Activated T-cell treated with anti-CD3 and anti-CD28 coated beads for 1 hour (primary cell): ENCODE results near the gene GNAO1.

ENCODE experiments used
- DNase-seq: peaks from one replicate; pipeline ENCODE4 v3.0.0-alpha.2; 2020; ENCODE audit warnings: low read depth

GNAO1 gene

GRCh38 chr16:56289862-56290261 lies 98.6 kb downstream of the GNAO1 start:
- no peak for DNase-seq

- DNase-seq = no peak
Measured at GRCh38 chr16:56294014-56294413, 102.7 kb downstream of the GNAO1 start.

GRCh38 chr16:56294579-56294978 lies 103.3 kb downstream of the GNAO1 start:
- no peak for DNase-seq

GRCh38 chr16:56295059-56295665 lies 103.9 kb downstream of the GNAO1 start:
- DNase-seq = no peak

GRCh38 chr16:56295739-56296527 lies 104.6 kb downstream of the GNAO1 start:
- no peak for DNase-seq

DNA sequence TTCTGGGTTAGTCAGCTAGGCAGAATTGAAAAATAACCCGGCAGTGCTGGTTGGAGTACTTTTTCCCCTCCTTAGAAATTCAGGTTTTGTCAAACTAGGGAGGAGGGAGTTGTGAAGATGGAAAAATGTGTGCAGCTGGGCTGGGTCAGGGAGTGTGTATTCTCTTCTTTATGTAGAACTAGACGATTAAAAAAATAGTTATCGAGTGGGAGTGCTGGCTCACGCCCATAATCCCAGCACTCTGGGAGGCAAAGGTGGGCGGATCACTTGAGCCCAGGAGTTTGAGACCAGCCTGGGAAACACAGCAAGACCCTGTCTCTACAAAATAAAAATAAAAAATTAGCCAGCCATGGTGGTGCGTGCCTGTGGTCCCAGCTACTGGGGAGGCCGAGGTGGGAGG lies 106.4 kb downstream of the GNAO1 start:
- DNase-seq = no peak

GRCh38 chr16:56298116-56298515 lies 106.8 kb downstream of the GNAO1 start:
- no peak for DNase-seq

DNA sequence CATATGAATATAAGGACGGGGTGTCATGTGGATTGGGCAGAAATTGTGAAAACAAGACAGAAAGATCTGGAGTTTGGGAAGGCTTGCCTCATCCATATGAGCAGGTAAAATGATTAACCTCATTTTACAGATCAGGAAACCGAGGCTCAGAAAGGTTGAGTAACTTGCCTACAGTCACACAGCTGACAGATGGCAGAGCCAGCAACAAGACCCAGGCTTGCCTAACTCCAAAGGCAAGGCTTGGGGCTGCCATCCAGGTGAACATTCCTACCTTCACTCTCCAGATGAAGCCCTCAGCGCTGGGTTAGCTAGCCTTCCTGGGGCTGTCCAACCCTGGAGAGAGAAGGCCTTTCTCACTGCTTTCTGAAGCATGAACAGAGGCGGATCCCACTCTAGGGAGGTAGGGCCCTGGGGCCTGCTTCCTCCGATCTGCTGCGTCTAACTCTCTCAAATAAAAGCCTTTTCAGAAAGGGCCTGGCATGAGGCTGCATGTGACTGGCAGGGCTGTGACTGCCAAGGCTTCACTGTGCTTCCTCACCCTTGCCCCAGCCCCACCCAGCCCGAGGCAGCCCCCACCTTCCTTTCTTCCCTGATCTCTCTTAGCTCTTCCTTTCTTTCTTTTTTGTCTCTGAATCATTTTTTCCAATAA lies 107.8 kb downstream of the GNAO1 start:
- DNase-seq = no peak

GRCh38 chr16:56300242-56300623 lies 108.9 kb downstream of the GNAO1 start:
- no peak for DNase-seq

- no peak for DNase-seq
Measured at GRCh38 chr16:56300891-56301850, 109.9 kb downstream of the GNAO1 start.

GRCh38 chr16:56302506-56302905 lies 111.2 kb downstream of the GNAO1 start:
- no peak for DNase-seq

DNA sequence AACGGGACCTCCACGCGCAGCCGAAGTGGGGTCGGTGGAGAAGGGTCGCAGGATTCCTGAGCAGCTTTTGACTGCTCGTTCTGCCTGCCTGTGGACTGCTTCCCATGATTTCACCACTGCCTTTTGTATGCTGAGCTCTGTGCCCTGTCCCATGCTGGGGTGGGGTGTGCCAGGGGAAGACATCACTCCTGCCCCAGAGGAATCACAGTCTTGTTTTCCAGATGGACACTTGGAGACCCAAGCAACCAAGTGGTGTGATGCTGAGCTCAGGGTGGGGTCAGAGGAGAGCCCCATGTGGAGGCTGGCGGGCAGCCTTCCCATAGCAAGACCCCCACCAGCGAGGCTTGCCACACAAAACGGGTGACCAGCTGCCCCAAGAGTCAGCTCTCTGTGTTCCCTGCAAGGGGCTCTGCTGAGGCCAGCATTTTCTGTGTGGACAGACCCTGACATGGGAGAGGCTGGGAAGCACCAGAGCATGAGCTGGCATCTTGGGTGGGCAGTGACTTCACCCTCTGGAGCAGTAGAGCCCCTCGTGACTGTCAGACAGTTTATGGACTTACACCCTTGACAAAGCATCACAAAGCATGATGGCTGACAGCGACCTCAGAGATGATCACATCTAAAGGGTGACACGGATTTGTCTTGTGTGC lies 111.9 kb downstream of the GNAO1 start:
- DNase-seq = no peak

- no peak for DNase-seq
Measured at GRCh38 chr16:56303880-56304279, 112.6 kb downstream of the GNAO1 start.

DNA sequence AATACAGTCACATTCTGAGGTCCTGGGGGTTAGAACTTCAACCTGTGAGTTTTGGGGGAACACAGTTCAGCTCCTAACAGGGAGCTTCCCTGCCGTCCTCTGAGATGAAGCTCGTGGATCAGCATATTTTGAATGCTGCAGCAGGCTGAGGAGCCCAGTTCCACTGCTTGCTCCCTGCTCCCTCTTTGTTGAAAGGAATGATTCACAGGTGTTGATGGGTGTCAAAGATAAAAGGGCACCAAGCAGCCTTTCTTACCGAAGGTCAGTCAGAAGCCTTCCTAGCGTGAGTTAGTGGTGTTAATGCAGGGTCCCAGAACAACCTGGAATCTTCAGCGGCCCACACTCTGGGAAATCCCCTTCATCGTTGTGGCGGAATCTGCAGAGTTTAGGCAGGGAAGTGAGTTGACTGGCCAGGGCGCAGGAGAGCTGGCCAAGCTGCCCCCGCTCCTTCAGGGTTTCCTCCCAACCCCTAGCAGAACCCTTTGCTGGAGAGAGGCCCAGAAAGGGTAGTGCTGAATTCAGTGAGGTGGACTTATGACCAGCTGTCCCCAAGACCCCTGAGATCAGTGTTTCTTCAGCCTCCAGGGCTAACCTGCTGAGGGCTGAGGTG lies 114.8 kb downstream of the GNAO1 start:
- DNase-seq = no peak

DNA sequence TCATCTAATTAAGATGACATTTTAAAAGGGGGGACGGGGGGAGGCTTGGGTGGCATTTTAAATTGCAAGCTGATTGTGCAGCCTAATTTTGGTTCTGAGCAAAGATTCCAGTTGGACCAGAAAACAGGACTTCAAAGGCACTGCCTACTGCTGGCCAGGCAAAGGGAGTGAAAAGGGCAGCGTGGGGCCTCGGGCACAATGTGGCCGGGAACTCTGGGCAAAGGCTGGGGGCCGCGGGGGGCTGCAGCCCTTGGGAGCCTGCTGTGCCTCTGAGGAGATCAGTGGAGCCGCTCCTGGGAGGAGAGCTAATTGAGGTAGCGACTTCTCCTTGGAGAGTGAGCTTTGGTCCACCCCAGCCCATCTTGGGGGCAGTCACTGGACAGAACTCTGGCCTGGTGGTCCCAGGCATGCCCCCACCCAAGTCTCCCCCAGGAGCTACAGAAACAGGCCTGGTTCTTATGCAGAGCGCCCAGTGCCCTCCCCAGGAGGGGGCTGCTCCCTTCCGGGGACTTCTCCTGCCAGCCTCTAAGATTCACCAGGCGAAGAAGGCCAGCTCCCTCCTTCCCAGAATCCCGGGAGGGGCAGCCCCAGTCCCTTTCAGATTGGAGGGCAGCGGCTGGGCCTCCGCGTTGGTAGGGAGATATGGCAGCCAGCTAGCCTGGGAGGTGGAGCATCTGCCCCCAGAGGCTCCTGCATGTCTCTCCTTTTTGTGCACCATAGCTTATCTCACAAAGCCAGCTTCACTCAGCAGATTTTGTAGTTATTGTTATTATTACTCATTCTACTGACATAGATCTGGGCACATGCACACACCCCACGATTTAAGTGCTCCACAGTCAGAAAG lies 115.6 kb downstream of the GNAO1 start:
- DNase-seq = no peak

GRCh38 chr16:56307534-56307873 lies 116.2 kb downstream of the GNAO1 start:
- no peak for DNase-seq

DNA sequence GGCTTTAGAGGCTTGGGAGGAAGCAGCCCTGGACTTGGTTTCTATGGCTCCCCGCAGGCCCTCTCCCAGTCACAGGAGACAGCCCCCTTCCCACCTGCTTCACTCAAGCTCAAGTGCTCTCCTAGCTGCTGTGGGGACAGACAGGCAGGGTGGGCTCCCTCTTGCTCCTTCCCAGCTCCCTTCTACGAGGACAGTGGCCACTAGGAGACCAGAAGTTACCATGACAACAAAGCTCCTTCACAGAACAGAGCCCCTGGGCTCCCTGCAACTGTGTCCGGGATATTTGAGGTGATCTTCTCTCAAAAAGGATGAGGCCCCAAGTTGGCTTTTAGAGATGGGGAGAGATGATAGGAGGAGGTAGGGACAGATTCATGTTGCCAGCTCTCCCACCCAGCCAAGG lies 117.7 kb downstream of the GNAO1 start:
- DNase-seq = no peak

DNA sequence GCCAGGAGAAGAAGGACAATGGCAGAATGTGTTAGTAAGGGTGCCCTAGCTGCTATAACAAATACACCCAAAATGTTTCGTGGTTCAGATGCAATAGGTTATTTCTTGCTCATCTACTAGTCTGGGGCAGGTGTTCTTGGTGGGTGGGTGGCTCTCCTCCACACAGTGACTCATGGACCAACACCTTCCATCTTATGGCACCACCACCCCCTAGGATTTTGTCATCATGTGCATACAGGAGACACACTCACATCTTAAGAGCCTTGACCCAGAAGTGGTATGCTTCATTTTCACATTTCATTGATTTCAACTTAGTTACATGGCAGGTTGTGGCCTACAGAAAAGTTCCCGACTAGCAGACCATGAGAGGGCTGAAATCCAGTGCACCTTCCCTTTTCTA lies 119.4 kb downstream of the GNAO1 start:
- no peak for DNase-seq

DNA sequence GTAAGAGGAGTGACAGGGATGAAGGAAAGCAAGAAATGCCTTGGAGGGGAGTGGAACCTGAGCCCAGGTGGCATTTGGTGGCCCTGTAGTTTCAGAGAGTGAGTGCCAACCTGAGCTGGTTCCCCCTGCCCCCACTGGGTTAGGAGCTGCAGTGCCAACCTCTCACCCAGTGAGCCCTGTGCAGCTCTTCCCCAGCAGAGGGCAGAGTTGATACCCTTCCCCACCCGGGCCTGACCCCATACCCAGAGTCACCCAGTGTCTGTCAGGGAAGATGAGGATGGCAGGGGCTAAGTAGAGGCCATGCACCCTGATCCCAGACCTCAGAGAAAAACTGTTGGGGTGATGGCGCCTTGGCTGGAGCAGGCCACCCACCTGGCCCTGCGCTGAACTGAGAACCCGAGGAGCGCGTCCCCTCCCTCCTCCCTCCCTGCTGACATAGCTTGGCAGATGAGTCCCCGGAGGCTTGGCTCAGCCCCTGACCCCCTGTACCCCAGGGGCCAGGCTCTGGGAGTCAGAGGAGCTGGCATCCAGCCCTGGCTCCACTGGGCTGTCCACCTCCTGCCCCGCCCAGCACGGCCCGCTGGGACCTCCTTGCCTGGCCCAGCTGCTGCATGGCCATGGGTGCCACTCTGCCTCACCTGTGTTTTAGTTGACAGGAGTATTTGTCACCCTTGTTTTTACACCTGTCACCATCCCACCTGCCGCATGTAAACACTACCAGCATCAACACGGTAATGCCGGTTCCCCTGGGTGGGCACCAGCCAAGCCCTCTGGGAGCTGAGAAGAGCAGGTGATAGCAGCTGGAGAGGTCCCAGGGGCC lies 120.1 kb downstream of the GNAO1 start:
- no peak for DNase-seq

GRCh38 chr16:56312028-56312300 lies 120.7 kb downstream of the GNAO1 start:
- DNase-seq = no peak
